Measurements from ENCODE around the gene MYO3B.

- no peak for TF ChIP-seq GATA3 (IDR thresholded peaks at IDR 0.05; ENCODE audit: low read depth, low read length)
- no peak for TF ChIP-seq GATA2 (IDR thresholded peaks at IDR 0.05; ENCODE audit: low read depth, low read length)
Measured at GRCh38 chr2:170156592-170156991, 21.4 kb upstream of the MYO3B start.
